ENCODE measurements around the gene CTAG2. TPM values are rescaled to one million over a fixed set of nuclear protein-coding genes. Genes with fewer than 3 reads are reported as not detected.

Gene CTAG2
- polyA plus RNA-seq, 1 donor = not detected

DNA sequence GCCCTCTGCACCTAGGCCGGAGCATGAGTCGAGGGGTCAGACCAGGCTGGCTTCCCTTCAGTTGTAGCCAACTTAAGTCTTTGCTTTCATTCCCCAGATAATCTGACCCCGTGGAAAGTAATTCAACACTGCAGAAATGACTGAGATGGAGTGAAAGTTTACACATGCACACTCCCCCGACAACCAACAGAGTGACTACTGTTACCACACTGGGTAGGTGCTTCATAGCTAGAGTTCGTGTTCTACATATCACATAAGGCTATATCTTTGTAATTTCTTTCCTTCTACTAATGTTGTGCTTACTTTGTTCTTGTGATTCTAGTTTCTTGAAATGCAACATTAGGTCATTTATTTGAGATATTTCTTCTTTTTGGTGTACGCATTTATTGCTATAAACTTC, 7.2 kb upstream of the CTAG2 start:
- Histone ChIP-seq H3K27me3 (ENCODE audit: control insufficient read depth, insufficient read depth, low read length) (no peaks in the 10 kb centered on the region), H3K27ac (ENCODE audit: low read length) (no peak overlapping the region), H3K9me3 (ENCODE audit: control insufficient read depth, low read depth, low read length) (no peaks in the 10 kb centered on the region), H3K4me3 (ENCODE audit: low read length) (no peak overlapping the region), H3K36me3 (ENCODE audit: control insufficient read depth, insufficient read depth, low read length) (no peaks in the 10 kb centered on the region), H3K4me1 (ENCODE audit: control insufficient read depth, insufficient read depth, low read length) (no peaks in the 10 kb centered on the region)
- DNase-seq = no peak
- WGBS (ENCODE audit: insufficient coverage, low lambda C conversion rate) = no CpG with 5 or more reads among the region's 6 CpGs

DNA sequence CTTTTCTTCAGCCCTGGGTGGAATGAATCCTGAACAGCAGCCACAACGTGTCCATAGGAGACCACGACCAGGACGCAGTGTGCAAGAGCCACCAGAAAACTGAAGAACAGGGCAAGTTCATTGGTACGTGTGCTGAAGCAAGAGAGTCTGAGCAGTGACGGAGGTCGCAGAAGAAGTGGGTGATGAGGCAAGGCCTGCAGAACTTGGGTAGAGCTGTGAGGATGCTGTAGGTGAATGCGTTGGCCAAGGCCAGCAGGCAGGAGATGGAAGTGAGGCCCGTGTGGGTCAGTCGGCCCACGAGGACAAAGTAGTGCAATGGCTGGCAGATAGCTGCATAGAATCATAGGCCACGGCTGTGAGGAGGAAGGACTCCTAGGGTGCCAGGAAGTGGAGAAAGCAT, 5.6 kb upstream of the CTAG2 start:
- Histone ChIP-seq H3K9me3 (ENCODE audit: control insufficient read depth, low read depth, low read length) (no peaks in the 10 kb centered on the region), H3K4me3 (ENCODE audit: low read length) (no peak overlapping the region), H3K36me3 (ENCODE audit: control insufficient read depth, insufficient read depth, low read length) (no peaks in the 10 kb centered on the region), H3K27ac (ENCODE audit: low read length) (no peak overlapping the region), H3K27me3 (ENCODE audit: control insufficient read depth, insufficient read depth, low read length) (no peaks in the 10 kb centered on the region), H3K4me1 (ENCODE audit: control insufficient read depth, insufficient read depth, low read length) (no peaks in the 10 kb centered on the region)
- WGBS (ENCODE audit: insufficient coverage, low lambda C conversion rate) = no CpG with 5 or more reads among the region's 11 CpGs
- DNase-seq = no peak

DNA sequence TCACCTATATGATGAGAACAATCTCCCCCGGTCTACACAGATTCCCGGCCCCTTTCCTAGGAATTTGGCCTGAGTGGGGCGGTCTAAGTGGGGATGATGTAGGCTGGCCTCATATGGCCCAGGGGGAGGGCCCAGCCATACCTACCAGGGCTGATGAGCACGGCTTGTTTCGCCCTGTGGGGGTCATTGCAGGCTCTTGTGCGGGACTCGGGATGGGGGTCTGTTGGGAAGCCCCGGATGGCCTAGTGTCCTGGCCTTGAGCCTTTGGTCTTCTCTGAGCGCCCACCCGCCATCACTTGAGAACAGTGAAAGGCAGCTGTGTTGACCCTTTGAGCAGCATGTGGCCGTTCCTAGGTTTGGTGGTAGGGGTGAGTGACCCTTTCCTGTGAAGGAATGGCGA, 4.8 kb upstream of the CTAG2 start:
- no peak for DNase-seq
- H3K4me1 ChIP-seq (ENCODE audit: control insufficient read depth, insufficient read depth, low read length) = no peaks in the 10 kb centered on the region
- H3K36me3 ChIP-seq (ENCODE audit: control insufficient read depth, insufficient read depth, low read length) = no peaks in the 10 kb centered on the region
- H3K27me3 ChIP-seq (ENCODE audit: control insufficient read depth, insufficient read depth, low read length) = no peaks in the 10 kb centered on the region
- WGBS (ENCODE audit: insufficient coverage, low lambda C conversion rate) = no CpG with 5 or more reads among the region's 12 CpGs
- H3K4me3 ChIP-seq (ENCODE audit: low read length) = no peak overlapping the region
- no peaks in the 10 kb centered on the region for H3K9me3 ChIP-seq (ENCODE audit: control insufficient read depth, low read depth, low read length)
- no peak overlapping the region for H3K27ac ChIP-seq (ENCODE audit: low read length)

GRCh38 chrX:154657226-154657805, 3.9 kb upstream of the CTAG2 start:
- no peak for DNase-seq
- H3K4me3 ChIP-seq (ENCODE audit: low read length) = no peak overlapping the region
- no peaks in the 10 kb centered on the region for H3K4me1 ChIP-seq (ENCODE audit: control insufficient read depth, insufficient read depth, low read length)
- H3K27me3 ChIP-seq (ENCODE audit: control insufficient read depth, insufficient read depth, low read length) = no peaks in the 10 kb centered on the region
- H3K36me3 ChIP-seq (ENCODE audit: control insufficient read depth, insufficient read depth, low read length) = no peaks in the 10 kb centered on the region
- H3K9me3 ChIP-seq (ENCODE audit: control insufficient read depth, low read depth, low read length) = no peaks in the 10 kb centered on the region
- WGBS (ENCODE audit: insufficient coverage, low lambda C conversion rate) = no CpG with 5 or more reads among the region's 15 CpGs
- no peak overlapping the region for H3K27ac ChIP-seq (ENCODE audit: low read length)

DNA sequence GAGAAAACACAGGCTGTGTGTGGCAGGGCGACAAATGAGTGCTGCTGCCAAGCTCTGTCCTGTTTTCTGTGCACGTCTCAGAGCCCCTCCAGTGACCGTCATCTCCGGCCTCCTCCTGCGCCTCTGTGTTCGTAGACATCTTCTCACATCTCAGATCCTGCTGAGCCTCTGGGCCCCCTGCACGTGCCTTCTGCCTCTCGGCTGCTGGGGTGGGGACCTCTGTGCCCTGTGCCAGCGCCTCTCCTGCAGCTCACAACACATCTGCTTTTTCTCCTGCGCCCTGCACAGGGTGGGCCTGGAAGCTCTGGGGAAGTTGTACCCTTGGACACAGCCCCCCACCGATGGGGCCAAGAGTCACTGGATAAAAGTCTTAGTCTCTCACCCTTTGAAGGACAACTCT, 2.4 kb upstream of the CTAG2 start:
- H3K27me3 ChIP-seq (ENCODE audit: control insufficient read depth, insufficient read depth, low read length) = no peaks in the 10 kb centered on the region
- H3K4me1 ChIP-seq (ENCODE audit: control insufficient read depth, insufficient read depth, low read length) = no peaks in the 10 kb centered on the region
- no peak for DNase-seq
- H3K4me3 ChIP-seq (ENCODE audit: low read length) = no peak overlapping the region
- H3K36me3 ChIP-seq (ENCODE audit: control insufficient read depth, insufficient read depth, low read length) = no peaks in the 10 kb centered on the region
- H3K9me3 ChIP-seq (ENCODE audit: control insufficient read depth, low read depth, low read length) = no peaks in the 10 kb centered on the region
- no peak overlapping the region for H3K27ac ChIP-seq (ENCODE audit: low read length)
- no CpG with 5 or more reads among the region's 11 CpGs for WGBS (ENCODE audit: insufficient coverage, low lambda C conversion rate)

DNA sequence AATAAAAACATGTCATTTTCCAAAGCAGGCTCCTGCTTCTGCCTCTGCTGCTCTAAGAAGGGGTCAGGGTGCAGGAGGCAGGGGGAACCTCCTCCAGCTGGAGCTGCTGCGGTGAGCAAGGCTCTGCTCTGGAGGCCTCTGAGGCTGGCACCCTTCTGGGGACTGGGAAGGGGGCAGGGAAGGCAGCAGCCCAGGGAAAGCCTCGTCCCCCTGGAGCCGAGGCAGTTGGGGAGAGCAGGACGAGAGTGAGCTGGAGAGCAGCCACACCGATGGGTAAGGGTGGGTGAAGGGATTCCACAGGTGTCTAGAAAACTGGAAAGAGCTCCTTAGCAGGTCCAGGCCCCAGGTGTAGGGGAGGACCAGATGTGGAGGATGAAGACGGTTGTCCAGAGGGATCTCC, 2.0 kb upstream of the CTAG2 start:
- Histone ChIP-seq H3K4me1 (ENCODE audit: control insufficient read depth, insufficient read depth, low read length) (no peaks in the 10 kb centered on the region), H3K9me3 (ENCODE audit: control insufficient read depth, low read depth, low read length) (no peaks in the 10 kb centered on the region), H3K27me3 (ENCODE audit: control insufficient read depth, insufficient read depth, low read length) (no peaks in the 10 kb centered on the region), H3K4me3 (ENCODE audit: low read length) (no peak overlapping the region), H3K27ac (ENCODE audit: low read length) (no peak overlapping the region), H3K36me3 (ENCODE audit: control insufficient read depth, insufficient read depth, low read length) (no peaks in the 10 kb centered on the region)
- no CpG with 5 or more reads among the region's 6 CpGs for WGBS (ENCODE audit: insufficient coverage, low lambda C conversion rate)
- DNase-seq = no peak

- H3K4me3 ChIP-seq (ENCODE audit: low read length) = no peak overlapping the region
- H3K36me3 ChIP-seq (ENCODE audit: control insufficient read depth, insufficient read depth, low read length) = no peaks in the 10 kb centered on the region
- H3K27ac ChIP-seq (ENCODE audit: low read length) = no peak overlapping the region
- no peak for DNase-seq
- no peaks in the 10 kb centered on the region for H3K9me3 ChIP-seq (ENCODE audit: control insufficient read depth, low read depth, low read length)
- H3K27me3 ChIP-seq (ENCODE audit: control insufficient read depth, insufficient read depth, low read length) = no peaks in the 10 kb centered on the region
- no peaks in the 10 kb centered on the region for H3K4me1 ChIP-seq (ENCODE audit: control insufficient read depth, insufficient read depth, low read length)
- WGBS (ENCODE audit: insufficient coverage, low lambda C conversion rate) = no CpG with 5 or more reads among the region's 15 CpGs
Measured at GRCh38 chrX:154654925-154655324, 1.5 kb upstream of the CTAG2 start.

DNA sequence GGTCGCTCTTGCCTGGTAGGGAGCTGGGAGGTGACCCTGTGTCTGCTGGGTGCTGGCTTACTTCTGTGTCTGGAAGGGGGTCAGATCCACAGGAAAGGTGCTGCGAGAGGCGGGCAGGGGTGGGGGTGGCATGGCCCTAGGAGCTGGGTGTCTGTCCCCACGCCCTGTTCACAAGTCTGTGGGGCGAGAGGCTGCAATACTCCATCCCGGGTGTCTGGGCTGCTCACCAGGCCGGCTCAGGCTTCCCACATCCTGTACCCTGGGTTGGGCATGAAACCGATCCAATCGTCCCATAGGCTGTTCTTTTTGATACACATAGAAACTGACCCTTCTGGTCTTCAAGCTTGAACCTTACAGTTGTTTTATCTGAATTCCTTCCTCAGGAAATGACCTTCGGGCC, 993 bp upstream of the CTAG2 start:
- no peak for DNase-seq
- no peak overlapping the region for H3K27ac ChIP-seq (ENCODE audit: low read length)

DNA sequence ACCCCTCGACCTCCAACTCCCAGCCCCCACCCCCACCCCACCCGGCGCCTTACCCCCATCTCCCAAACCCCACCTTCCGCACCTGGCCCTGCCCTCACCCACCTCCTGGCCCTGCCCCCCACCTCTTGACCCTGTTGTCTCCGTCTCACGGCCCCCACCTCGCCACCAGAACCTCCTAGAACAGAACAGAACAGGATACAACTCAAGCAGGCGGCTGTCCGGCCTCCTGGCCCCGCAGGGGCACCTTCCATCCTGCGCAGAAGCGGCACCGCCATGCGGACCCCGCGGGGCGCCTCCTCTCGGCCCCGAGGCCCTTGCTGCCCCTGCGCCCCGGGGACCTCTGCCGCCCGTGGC, 354 bp downstream of the CTAG2 start:
- WGBS (ENCODE audit: insufficient coverage, low lambda C conversion rate) = no CpG with 5 or more reads among the region's 23 CpGs
- DNase-seq = no peak
- no peaks in the 10 kb centered on the region for H3K9me3 ChIP-seq (ENCODE audit: control insufficient read depth, low read depth, low read length)
- no peaks in the 10 kb centered on the region for H3K4me1 ChIP-seq (ENCODE audit: control insufficient read depth, insufficient read depth, low read length)
- no peak overlapping the region for H3K27ac ChIP-seq (ENCODE audit: low read length)
- no peak overlapping the region for H3K4me3 ChIP-seq (ENCODE audit: low read length)
- no peaks in the 10 kb centered on the region for H3K36me3 ChIP-seq (ENCODE audit: control insufficient read depth, insufficient read depth, low read length)
- no peaks in the 10 kb centered on the region for H3K27me3 ChIP-seq (ENCODE audit: control insufficient read depth, insufficient read depth, low read length)

More for the DNA sequence above, 993 bp upstream of the CTAG2 start:
- Histone ChIP-seq H3K4me3 (ENCODE audit: low read length) (no peak overlapping the region), H3K4me1 (ENCODE audit: control insufficient read depth, insufficient read depth, low read length) (no peaks in the 10 kb centered on the region), H3K9me3 (ENCODE audit: control insufficient read depth, low read depth, low read length) (no peaks in the 10 kb centered on the region), H3K36me3 (ENCODE audit: control insufficient read depth, insufficient read depth, low read length) (no peaks in the 10 kb centered on the region), H3K27me3 (ENCODE audit: control insufficient read depth, insufficient read depth, low read length) (no peaks in the 10 kb centered on the region)
- WGBS (ENCODE audit: insufficient coverage, low lambda C conversion rate) = no CpG with 5 or more reads among the region's 10 CpGs

- Histone ChIP-seq H3K36me3 (ENCODE audit: control insufficient read depth, insufficient read depth, low read length) (no peaks in the 10 kb centered on the region), H3K4me3 (ENCODE audit: low read length) (no peak overlapping the region), H3K9me3 (ENCODE audit: control insufficient read depth, low read depth, low read length) (no peaks in the 10 kb centered on the region), H3K4me1 (ENCODE audit: control insufficient read depth, insufficient read depth, low read length) (no peaks in the 10 kb centered on the region), H3K27me3 (ENCODE audit: control insufficient read depth, insufficient read depth, low read length) (no peaks in the 10 kb centered on the region), H3K27ac (ENCODE audit: low read length) (no peak overlapping the region)
- WGBS (ENCODE audit: insufficient coverage, low lambda C conversion rate) = no CpG with 5 or more reads among the region's 30 CpGs
- no peak for DNase-seq
Measured at GRCh38 chrX:154652311-154653047, 900 bp downstream of the CTAG2 start.

DNA sequence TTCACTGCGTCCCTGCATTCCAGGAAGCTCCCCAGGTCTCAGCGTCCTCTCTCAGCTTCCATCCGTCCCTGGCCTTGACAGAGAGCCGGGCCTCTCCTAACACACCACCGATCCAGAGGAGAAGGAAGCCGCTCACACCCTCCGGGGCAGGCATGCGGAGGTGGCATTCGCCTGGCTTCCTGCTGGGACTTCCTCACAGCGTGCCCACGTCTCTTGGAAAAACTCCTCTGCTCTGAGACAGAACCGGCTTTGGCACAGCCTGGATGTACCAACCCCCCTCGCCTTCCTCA, 3.2 kb downstream of the CTAG2 start:
- no peak for DNase-seq
- Histone ChIP-seq H3K36me3 (ENCODE audit: control insufficient read depth, insufficient read depth, low read length) (no peaks in the 10 kb centered on the region), H3K27me3 (ENCODE audit: control insufficient read depth, insufficient read depth, low read length) (no peaks in the 10 kb centered on the region), H3K4me1 (ENCODE audit: control insufficient read depth, insufficient read depth, low read length) (no peaks in the 10 kb centered on the region), H3K4me3 (ENCODE audit: low read length) (no peak overlapping the region), H3K27ac (ENCODE audit: low read length) (no peak overlapping the region), H3K9me3 (ENCODE audit: control insufficient read depth, low read depth, low read length) (no peaks in the 10 kb centered on the region)
- no CpG with 5 or more reads among the region's 13 CpGs for WGBS (ENCODE audit: insufficient coverage, low lambda C conversion rate)
